Suprapubic skin (tissue), 4 donors: Measurements from ENCODE around the gene SLC7A10.

Experiments used
- CTCF ChIP-seq, 2 donors: fragments of 200-600 bp in 1 of 2; fragments of 450-650 bp in 1 of 2; sonication (generic) in 1 of 2; IDR thresholded peaks; one replicate each; pipeline ENCODE4 v1.5.1; 2016 to 2019; ENCODE audit warnings: antibody characterized with exemption in 2 of 2, mild to moderate bottlenecking in 1 of 2, moderate library complexity in 1 of 2
- EP300 ChIP-seq: sonication (generic); formaldehyde crosslinking; IDR thresholded peaks from one replicate; pipeline ENCODE4 v1.6.1; 2017; ENCODE audit warnings: antibody characterized with exemption
- POLR2A ChIP-seq, 2 donors: fragments of 450-650 bp; IDR thresholded peaks; one replicate each; pipeline ENCODE4 v1.6.1; 2017; ENCODE audit warnings: antibody characterized with exemption in 2 of 2, mild to moderate bottlenecking in 2 of 2, moderate library complexity in 2 of 2
- POLR2AphosphoS5 ChIP-seq, 3 donors: sonication (generic); formaldehyde crosslinking; IDR thresholded peaks; one replicate each; pipeline ENCODE4 v1.6.1; 2017; ENCODE audit warnings: antibody characterized with exemption in 3 of 3

- TF ChIP-seq EP300 = no peak
- TF ChIP-seq CTCF (IDR thresholded peaks at IDR 0.05) = no peak
- no peak for TF ChIP-seq POLR2AphosphoS5 (IDR thresholded peaks at IDR 0.05)
- TF ChIP-seq POLR2A (IDR thresholded peaks at IDR 0.05) = no peak
Measured at GRCh38 chr19:33207040-33207620, 18.5 kb downstream of the SLC7A10 start.
